ENCODE results near the gene CARD6. TPM values are rescaled to one million over a fixed set of nuclear protein-coding genes. Genes with fewer than 3 reads are reported as not detected.

Gene CARD6, protein sequence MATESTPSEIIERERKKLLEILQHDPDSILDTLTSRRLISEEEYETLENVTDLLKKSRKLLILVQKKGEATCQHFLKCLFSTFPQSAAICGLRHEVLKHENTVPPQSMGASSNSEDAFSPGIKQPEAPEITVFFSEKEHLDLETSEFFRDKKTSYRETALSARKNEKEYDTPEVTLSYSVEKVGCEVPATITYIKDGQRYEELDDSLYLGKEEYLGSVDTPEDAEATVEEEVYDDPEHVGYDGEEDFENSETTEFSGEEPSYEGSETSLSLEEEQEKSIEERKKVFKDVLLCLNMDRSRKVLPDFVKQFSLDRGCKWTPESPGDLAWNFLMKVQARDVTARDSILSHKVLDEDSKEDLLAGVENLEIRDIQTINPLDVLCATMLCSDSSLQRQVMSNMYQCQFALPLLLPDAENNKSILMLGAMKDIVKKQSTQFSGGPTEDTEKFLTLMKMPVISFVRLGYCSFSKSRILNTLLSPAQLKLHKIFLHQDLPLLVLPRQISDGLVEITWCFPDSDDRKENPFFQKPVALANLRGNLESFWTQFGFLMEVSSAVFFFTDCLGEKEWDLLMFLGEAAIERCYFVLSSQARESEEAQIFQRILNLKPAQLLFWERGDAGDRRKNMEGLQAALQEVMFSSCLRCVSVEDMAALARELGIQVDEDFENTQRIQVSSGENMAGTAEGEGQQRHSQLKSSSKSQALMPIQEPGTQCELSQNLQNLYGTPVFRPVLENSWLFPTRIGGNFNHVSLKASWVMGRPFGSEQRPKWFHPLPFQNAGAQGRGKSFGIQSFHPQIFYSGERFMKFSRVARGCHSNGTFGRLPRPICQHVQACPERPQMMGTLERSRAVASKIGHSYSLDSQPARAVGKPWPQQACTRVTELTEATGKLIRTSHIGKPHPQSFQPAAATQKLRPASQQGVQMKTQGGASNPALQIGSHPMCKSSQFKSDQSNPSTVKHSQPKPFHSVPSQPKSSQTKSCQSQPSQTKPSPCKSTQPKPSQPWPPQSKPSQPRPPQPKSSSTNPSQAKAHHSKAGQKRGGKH
- 35.9 and 45.8 TPM in 2 replicates for total RNA-seq

DNA sequence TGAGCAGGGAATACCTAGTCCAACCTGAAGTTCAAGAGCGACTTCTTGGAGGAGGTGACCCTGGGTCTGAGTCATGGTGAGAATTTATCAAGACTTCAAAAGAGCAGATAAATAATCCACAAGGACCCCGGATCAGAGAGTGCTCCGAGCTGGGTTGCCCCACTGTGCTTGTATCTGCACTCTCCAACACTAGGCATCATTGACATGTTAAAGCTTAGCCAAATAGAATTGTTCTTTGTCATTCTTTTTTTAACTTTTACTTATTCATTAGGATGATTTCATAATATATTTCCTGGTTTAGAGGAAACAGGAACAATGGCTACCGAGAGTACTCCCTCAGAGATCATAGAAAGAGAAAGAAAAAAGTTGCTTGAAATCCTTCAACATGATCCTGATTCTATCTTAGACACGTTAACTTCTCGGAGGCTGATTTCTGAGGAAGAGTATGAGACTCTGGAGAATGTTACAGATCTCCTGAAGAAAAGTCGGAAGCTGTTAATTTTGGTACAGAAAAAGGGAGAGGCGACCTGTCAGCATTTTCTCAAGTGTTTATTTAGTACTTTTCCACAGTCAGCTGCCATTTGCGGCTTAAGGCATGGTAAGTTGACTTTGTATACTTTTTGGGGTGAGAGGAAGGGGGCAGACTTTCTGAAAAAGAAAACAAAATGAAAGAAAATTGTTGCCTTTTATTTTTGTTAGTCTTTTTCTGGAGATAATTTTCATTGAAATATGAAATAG is at the start of gene CARD6:
Gene CARD6, plus strand, starts transcription at position 300 of the 738 bp plus-strand sequence. Its CDS starts 16 bp downstream, at position 316.

DNA sequence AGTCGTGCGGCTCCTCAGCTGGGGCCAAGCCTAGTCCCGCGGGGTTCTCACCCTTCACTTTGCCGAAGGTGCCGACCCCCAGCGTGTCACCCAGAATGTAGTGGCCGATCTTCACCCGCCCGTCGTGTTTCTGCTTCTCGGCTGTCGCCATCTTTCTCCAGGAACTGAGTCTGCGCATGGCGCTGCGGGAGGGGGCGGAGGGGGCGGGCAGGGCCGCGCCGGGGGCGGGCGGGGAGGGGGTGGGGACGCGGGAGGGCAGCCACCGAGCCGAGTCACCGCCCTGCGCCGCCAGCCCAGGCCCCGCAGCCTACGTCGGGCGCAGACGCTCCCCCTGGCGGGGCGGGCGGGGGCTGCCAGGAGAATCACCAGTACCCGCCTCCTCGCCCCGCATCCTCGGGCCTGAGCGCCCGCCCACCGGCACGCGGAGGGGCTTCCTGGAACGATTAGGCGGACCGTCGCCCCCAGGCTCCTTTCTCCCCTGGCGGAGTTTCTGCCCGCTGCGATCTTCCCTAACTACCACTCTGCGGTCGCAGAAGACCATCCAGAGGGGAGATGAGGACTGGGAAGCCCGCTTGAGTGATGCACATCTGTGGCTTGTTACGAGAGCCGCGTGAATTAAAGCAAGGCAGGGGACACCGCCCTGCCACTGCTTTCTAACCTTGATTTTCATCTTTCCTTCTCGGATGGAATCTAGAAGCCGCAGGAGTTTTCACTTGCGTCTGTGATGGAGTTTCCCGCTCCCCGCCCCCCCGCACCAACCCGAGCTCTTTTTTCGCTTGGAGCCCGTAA is 43.0 kb upstream of the CARD6 start, which contains the start of gene PRKAA1:
Gene PRKAA1, minus strand, starts transcription at position 363 of the 789 bp plus-strand sequence. Its CDS starts 185 bp downstream, at position 178.

DNA sequence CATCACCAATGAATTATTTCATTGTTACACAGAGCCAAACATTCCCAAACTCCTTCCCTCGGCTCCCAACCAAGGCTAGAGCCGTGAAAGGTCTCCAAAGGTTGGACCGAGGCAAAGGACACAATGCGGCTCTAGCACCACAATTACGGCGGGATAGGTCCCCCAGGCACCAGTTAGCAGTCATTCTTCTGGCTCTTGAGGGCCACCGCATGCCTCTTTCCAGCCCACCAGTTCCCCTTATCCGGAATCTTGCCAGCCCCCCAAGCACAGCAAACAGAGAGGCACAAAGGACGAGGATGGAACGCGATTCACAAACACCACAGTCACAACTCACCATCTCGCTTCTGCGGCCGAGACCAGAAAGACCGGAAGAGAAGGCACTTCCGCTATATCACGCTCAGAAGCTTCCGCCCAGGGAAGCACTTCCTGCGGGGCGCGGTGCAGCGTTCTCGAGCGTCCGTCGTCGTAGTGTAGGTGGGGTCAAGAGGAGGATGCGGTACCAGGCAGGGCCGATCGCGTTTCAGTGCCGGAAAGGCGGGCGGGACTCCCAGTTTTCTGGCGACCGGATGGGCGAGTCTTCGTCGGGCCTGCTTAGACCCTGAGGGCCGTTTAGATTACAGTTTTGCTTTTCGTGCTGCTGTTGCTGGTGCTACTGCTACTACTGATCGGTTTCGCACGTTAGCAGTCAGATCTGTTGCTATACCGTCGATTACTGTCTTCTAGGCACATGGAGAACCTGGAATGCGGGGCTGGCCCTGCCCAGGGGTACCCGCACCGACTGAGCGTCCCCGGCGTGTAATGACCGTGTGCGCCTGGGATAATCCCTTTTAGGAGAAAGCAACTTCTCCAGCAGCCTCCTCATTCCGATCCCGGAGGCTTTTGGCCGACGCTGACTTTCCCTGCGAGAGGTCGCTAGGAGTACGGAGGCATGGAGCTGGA is 6.0 kb upstream of the CARD6 start, which contains the start of gene RPL37:
Gene RPL37, minus strand, starts transcription at position 374 of the 939 bp plus-strand sequence. Its CDS starts 37 bp downstream, at position 337.

DNA sequence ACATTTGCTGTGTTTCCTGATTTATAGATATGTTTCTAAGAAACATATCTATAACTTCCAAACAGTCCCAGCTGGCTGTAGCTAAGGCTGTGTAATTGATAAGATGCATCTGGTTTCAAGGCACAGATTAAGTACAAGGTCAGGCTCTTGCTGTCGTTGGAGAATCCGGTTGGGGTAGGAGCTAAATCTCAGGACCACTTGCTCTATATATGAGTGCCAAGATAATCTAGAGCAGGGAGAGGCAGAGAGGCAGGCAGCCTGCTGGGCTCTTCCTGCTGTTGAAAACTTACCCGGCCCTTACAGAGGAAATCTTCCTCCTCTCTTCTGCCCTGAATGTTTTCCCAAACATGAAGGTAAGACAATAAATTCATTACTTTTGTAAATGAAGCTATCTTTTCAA is 68.1 kb downstream of the CARD6 start, which contains the start of gene C7:
Gene C7, plus strand, starts transcription at position 234 of the 400 bp plus-strand sequence. Its CDS starts 114 bp downstream, at position 348.

Small RNA genes within 50 kb of the gene (small RNA-seq; reads per million reads assigned to genes)
- 4.6 reads per million, percentile 92 among the genes with 10 or more reads in this experiment for gene SNORD72

Other genes starting within 250 kb of the CARD6 start
- 83.0 and 92.9 TPM in 2 replicates for gene PTGER4, start 161.5 kb upstream of the CARD6 start, total RNA-seq
- gene TTC33, start 85.4 kb upstream of the CARD6 start, total RNA-seq = 10.8 and 13.4 TPM in 2 replicates
- 105 and 146 TPM in 2 replicates for gene PRKAA1, start 43.0 kb upstream of the CARD6 start, total RNA-seq
- gene RPL37, start 6.1 kb upstream of the CARD6 start, total RNA-seq = 137 and 204 TPM in 2 replicates
- gene C7, start 68.1 kb downstream of the CARD6 start, total RNA-seq = 0.67 and 3.9 TPM in 2 replicates
- gene MROH2B, start 230.0 kb downstream of the CARD6 start, total RNA-seq = not detected in 2 replicates

Measured in vein endothelial cell (primary cell).